GM23338 (cell line): ENCODE data around the gene LRRC26. TPM values are rescaled to one million over a fixed set of nuclear protein-coding genes. Genes with fewer than 3 reads are reported as not detected.

Source experiments
- ATAC-seq: fragments of 200-7000 bp; cut with Tn5 transposase; 3 replicates; pipeline ENCODE4 v1.9.1; 2020
- DNase-seq: peaks from one replicate; pipeline ENCODE4 v3.0.0-alpha.2; 2015; ENCODE audit warnings: low spot score
- H2AFZ ChIP-seq: fragments of 200-600 bp; sonication (generic); 2 replicates; pipeline ENCODE4 v1.8.0; 2016; ENCODE audit warnings: antibody characterized with exemption, mild to moderate bottlenecking, moderate library complexity
- H3F3A ChIP-seq: fragments of 200-600 bp; sonication (generic); replicated peaks from 2 replicates; pipeline ENCODE4 v1.8.0; 2017; ENCODE audit warnings: antibody characterized with exemption, mixed run types, low read depth
- H3K27ac ChIP-seq: fragments of 200-600 bp; sonication (generic); 2 replicates; pipeline ENCODE4 v1.6.1; 2016; ENCODE audit warnings: low read depth
- H3K27me3 ChIP-seq: fragments of 200-600 bp; sonication (generic); 2 replicates; pipeline ENCODE4 v1.8.0; 2016; ENCODE audit warnings: mild to moderate bottlenecking, mixed run types, moderate library complexity; ENCODE audit not compliant: insufficient read depth
- H3K36me3 ChIP-seq: fragments of 200-600 bp; sonication (generic); 2 replicates; pipeline ENCODE4 v1.8.0; 2016; ENCODE audit warnings: mild to moderate bottlenecking; ENCODE audit not compliant: insufficient read depth
- H3K4me1 ChIP-seq: fragments of 200-600 bp; sonication (generic); 2 replicates; pipeline ENCODE4 v1.8.0; 2016; ENCODE audit warnings: mild to moderate bottlenecking, moderate library complexity; ENCODE audit not compliant: insufficient read depth
- H3K4me2 ChIP-seq: fragments of 200-600 bp; sonication (generic); 2 replicates; pipeline ENCODE4 v1.7.1; 2017; ENCODE audit warnings: mixed run types
- H3K4me3 ChIP-seq: fragments of 200-600 bp; sonication (generic); 2 replicates; pipeline ENCODE4 v1.6.1; 2016; ENCODE audit warnings: mixed run types
- H3K79me2 ChIP-seq: fragments of 200-600 bp; sonication (generic); replicated peaks from 2 replicates; pipeline ENCODE4 v1.8.0; 2017; ENCODE audit warnings: mild to moderate bottlenecking; ENCODE audit not compliant: insufficient read depth
- H3K9me2 ChIP-seq: fragments of 200-600 bp; sonication (generic); 2 replicates; pipeline ENCODE4 v1.8.0; 2017; ENCODE audit not compliant: insufficient read depth
- H4K20me1 ChIP-seq: fragments of 200-600 bp; sonication (generic); replicated peaks from 2 replicates; pipeline ENCODE4 v1.8.0; 2017; ENCODE audit warnings: mild to moderate bottlenecking; ENCODE audit not compliant: insufficient read depth
- H3K27ac Mint-ChIP-seq: 2 replicates; pipeline ENCODE4 v1.8.0; 2020; ENCODE audit warnings: inconsistent platforms, mild to moderate bottlenecking, moderate library complexity, mixed read lengths
- H3K27me3 Mint-ChIP-seq: 3 replicates; pipeline ENCODE4 v1.8.0; 2022; ENCODE audit warnings: low read depth, mild to moderate bottlenecking, moderate library complexity, mixed read lengths, inconsistent platforms; ENCODE audit not compliant: insufficient read depth, poor library complexity
- H3K36me3 Mint-ChIP-seq: 3 replicates; pipeline ENCODE4 v1.8.0; 2021; ENCODE audit warnings: low read depth, mild to moderate bottlenecking, inconsistent platforms, moderate library complexity, mixed read lengths
- H3K4me1 Mint-ChIP-seq: 3 replicates; pipeline ENCODE4 v1.8.0; 2020; ENCODE audit warnings: mild to moderate bottlenecking, inconsistent platforms, mixed read lengths
- H3K4me3 Mint-ChIP-seq: 3 replicates; pipeline ENCODE4 v1.8.0; 2021; ENCODE audit warnings: moderate library complexity, mild to moderate bottlenecking, inconsistent platforms, mixed read lengths
- H3K9me3 Mint-ChIP-seq: 3 replicates; pipeline ENCODE4 v1.8.0; 2020; ENCODE audit warnings: moderate library complexity, mild to moderate bottlenecking, inconsistent platforms, mixed read lengths
- CREB1 ChIP-seq: fragments of 250-450 bp; sonication (Bioruptor Pico); IDR thresholded peaks from 2 replicates; pipeline ENCODE4 v1.5.0; 2020; ENCODE audit warnings: low read depth, mild to moderate bottlenecking, moderate library complexity
- CTCF ChIP-seq, 2 experiments: fragments of 200-600 bp in 1 of 2; sonication (generic) in 1 of 2; conservative IDR thresholded peaks; 2 replicates each; pipeline versions ENCODE4 v1.5.1 to v1.6.1; 2016 to 2017; ENCODE audit warnings: antibody characterized with exemption in 2 of 2, low read depth in 2 of 2, mild to moderate bottlenecking in 2 of 2, moderate library complexity in 1 of 2
- EZH2 ChIP-seq: fragments of 200-600 bp; sonication (generic); IDR thresholded peaks from one replicate; pipeline ENCODE4 v1.8.0; 2017; ENCODE audit warnings: antibody characterized with exemption, mild to moderate bottlenecking, low read depth; ENCODE audit not compliant: unreplicated experiment
- EZH2phosphoT487 ChIP-seq: fragments of 200-600 bp; sonication (generic); IDR thresholded peaks from one replicate; pipeline ENCODE4 v1.8.1; 2018; ENCODE audit warnings: antibody characterized with exemption; ENCODE audit not compliant: unreplicated experiment
- JUNB ChIP-seq: IDR thresholded peaks from one replicate; pipeline ENCODE4 v1.6.1; 2016; ENCODE audit warnings: antibody characterized with exemption; ENCODE audit not compliant: unreplicated experiment
- NANOG ChIP-seq: IDR thresholded peaks from 2 replicates; pipeline ENCODE4 v1.6.1; 2016; ENCODE audit warnings: antibody characterized with exemption, borderline replicate concordance
- POLR2AphosphoS5 ChIP-seq: IDR thresholded peaks from 2 replicates; pipeline ENCODE4 v1.6.1; 2016; ENCODE audit warnings: antibody characterized with exemption, low read depth
- REST ChIP-seq: IDR thresholded peaks from one replicate; pipeline ENCODE4 v1.6.1; 2018; ENCODE audit warnings: antibody characterized with exemption; ENCODE audit not compliant: unreplicated experiment
- STAT1 ChIP-seq: IDR thresholded peaks from one replicate; pipeline ENCODE4 v1.6.1; 2016; ENCODE audit warnings: antibody characterized with exemption; ENCODE audit not compliant: unreplicated experiment
- ZNF114 ChIP-seq: fragments of 250-450 bp; sonication (Bioruptor Pico); IDR thresholded peaks from 2 replicates; pipeline ENCODE4 v1.5.0; 2020; ENCODE audit warnings: mild to moderate bottlenecking, moderate library complexity
- ZNF331 ChIP-seq: fragments of 250-450 bp; sonication (Bioruptor Pico); IDR thresholded peaks from 2 replicates; pipeline ENCODE4 v1.5.0; 2020; ENCODE audit warnings: low read depth, mild to moderate bottlenecking, moderate library complexity
- polyA plus RNA-seq: library from polyadenylated mRNA; unstranded; fragments of >200 nt; fragmentation: Nextera tagmentation; extraction: Ambion mirVana; gene quantifications from 2 replicates; pipeline ENCODE4 v1.2.1, GENCODE V29; 2016
- total RNA-seq: library from RNA; depleted of rRNA; stranded (reverse); fragments of >200 nt; shearing (Covaris generic); gene quantifications from 2 replicates; pipeline ENCODE4 v1.2.3, GENCODE V29; 2014
- TF ChIP-seq, protein P1 (sequence below): IDR thresholded peaks from 2 replicates; pipeline ENCODE4 v1.6.1; 2016; ENCODE audit warnings: antibody characterized with exemption

Gene LRRC26
- total and polyA plus RNA-seq, 2 experiments from 2014 or later: 0.21 to 4.3 TPM

DNA sequence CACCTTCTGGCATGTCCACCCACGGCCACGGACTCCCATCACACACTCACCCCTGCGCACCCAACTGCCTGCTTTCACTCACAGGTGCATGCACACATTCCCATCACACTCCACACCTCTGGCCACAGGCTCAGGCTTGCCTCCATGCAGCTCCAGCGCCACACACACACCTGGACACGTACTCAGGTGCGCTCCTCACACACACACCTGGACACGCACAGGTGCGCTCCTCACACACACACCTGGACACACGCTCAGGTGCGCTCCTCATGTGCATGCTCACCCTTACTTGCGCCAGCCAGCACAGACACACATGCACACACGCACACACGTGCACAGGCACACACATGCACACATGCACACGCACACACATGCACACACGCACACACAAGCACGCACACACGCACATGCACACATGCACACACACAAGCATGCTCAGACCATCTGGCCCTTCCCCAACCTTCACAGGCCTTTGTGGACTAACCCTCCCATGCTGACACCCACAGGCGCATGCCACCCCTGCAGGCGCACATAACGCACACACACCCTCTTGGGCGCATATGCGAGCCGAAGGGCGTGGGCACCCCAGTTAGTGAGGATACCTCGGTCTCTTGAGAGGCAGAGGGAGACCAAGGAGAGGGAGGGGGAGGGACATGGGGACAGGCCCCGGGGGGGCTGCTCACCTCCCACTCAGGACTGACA lies 22.6 kb downstream of the LRRC26 start:
- Histone ChIP-seq H4K20me1 (no peaks in the 10 kb centered on the region; the same call in 1 of the 2 replicates), H3K36me3 (no peaks in the 10 kb centered on the region), H3K79me2 (no peaks in the 10 kb centered on the region), H3K4me2 (no peak overlapping the region), H3K4me3 (no peak overlapping the region), H3K27ac (no peak overlapping the region), H2AFZ (no peak overlapping the region), H3K9me2 (no peaks in the 10 kb centered on the region), H3F3A (peaks cover 5% of the 10 kb centered on the region), H3K4me1 (no peaks in the 10 kb centered on the region), H3K27me3 (no peaks in the 10 kb centered on the region)
- TF ChIP-seq JUNB: no peak
- no peak for TF ChIP-seq STAT1
- TF ChIP-seq CREB1 (CRISPR knock-in tag): no peak
- no peak for TF ChIP-seq EZH2phosphoT487
- no peak for TF ChIP-seq POLR2AphosphoS5
- TF ChIP-seq NANOG: no peak
- no peak for TF ChIP-seq CTCF (conservative IDR thresholded peaks at IDR 0.05; ENCODE audit: low read depth in 2 of 2)
- no peak for TF ChIP-seq EZH2
- TF ChIP-seq REST: no peak
- TF ChIP-seq ZNF331: no peak
- TF ChIP-seq, protein P1, sequence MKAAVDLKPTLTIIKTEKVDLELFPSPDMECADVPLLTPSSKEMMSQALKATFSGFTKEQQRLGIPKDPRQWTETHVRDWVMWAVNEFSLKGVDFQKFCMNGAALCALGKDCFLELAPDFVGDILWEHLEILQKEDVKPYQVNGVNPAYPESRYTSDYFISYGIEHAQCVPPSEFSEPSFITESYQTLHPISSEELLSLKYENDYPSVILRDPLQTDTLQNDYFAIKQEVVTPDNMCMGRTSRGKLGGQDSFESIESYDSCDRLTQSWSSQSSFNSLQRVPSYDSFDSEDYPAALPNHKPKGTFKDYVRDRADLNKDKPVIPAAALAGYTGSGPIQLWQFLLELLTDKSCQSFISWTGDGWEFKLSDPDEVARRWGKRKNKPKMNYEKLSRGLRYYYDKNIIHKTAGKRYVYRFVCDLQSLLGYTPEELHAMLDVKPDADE: no peak
- TF ChIP-seq ZNF114 (CRISPR knock-in tag): no peak
- Mint-ChIP-seq H3K27me3 (peaks cover 14% of the 10 kb centered on the region), H3K4me1 (peaks cover 2% of the 10 kb centered on the region; the same call in 1 of the 3 replicates), H3K4me3 (no peak overlapping the region), H3K36me3 (no peaks in the 10 kb centered on the region), H3K9me3 (peaks cover 13% of the 10 kb centered on the region; the same call in 2 of the 3 replicates), H3K27ac (no peak overlapping the region)
- no peak for ATAC-seq
- DNase-seq: no peak
